ENCODE results near the gene OPN5. TPM values are rescaled to one million over a fixed set of nuclear protein-coding genes. Genes with fewer than 3 reads are reported as not detected.

Gene OPN5
- total RNA-seq (0.16 TPM), polyA plus RNA-seq (ENCODE audit: insufficient read depth, low read depth, low replicate concordance) (not detected)
- long read RNA-seq, donor 1, result 0 reads
- long read RNA-seq, donor 2, result 0 reads
- long read RNA-seq, donor 3, result 0 reads
- long read RNA-seq, donor 4, result 0 reads
- long read RNA-seq, donor 5, result 0 reads
- long read RNA-seq, donor 6, result 0 reads
- long read RNA-seq, donor 7, result 0 reads
- long read RNA-seq, donor 8, result 0 reads
- long read RNA-seq, donor 9, result 0 reads
- long read RNA-seq, donor 10, result 0 reads

- TF ChIP-seq CTCF (IDR thresholded peaks at IDR 0.05; ENCODE audit: borderline replicate concordance, extremely low read depth, insufficient read depth), result no peak
- Histone ChIP-seq H3K4me1 (ENCODE audit: control insufficient read depth in 2 of 3, insufficient read depth in 2 of 3, low read depth in 1 of 3, low read length in 3 of 3) (peaks cover 0 to 2% (median 0%) of the 10 kb centered on the region in 3 donors), H3K9ac (ENCODE audit: low read length in 3 of 3) (no peak within 1 kb of the TSS), H3K27ac (ENCODE audit: low read depth in 2 of 2, low read length in 2 of 2) (no peak within 1 kb of the TSS), H3K36me3 (ENCODE audit: control insufficient read depth in 2 of 3, insufficient read depth in 3 of 3, low read length in 3 of 3) (no peaks in the 10 kb centered on the region), H3K9me3 (ENCODE audit: control insufficient read depth in 2 of 3, insufficient read depth in 1 of 3, low read length in 3 of 3) (no peaks in the 10 kb centered on the region), H3K4me3 (ENCODE audit: low read length in 3 of 3) (no peak within 1 kb of the TSS), H3K27me3 (ENCODE audit: control insufficient read depth, insufficient read depth, low read length) (no peaks in the 10 kb centered on the region)
- intact Hi-C loops (cut with DNase I), result no loop called here
- FAIRE-seq (no peak), DNase-seq (no peak)
These were observed at the start of gene OPN5 for GRCh38 chr6:47781732-47782131. TSS of gene OPN5 (plus strand) at chr6:47782032. CDS start at chr6:47782067, 35 bp downstream.

GRCh38 chr6:47733879-47734558 is 47.8 kb upstream of the OPN5 start:
- TF ChIP-seq CTCF (IDR thresholded peaks at IDR 0.05; ENCODE audit: borderline replicate concordance, extremely low read depth, insufficient read depth), result peak; percentile 55
- H3K27me3 ChIP-seq (ENCODE audit: control insufficient read depth, insufficient read depth, low read length), result no peaks in the 10 kb centered on the region
- no peaks in the 10 kb centered on the region for H3K9me3 ChIP-seq (ENCODE audit: control insufficient read depth in 2 of 3, insufficient read depth in 1 of 3, low read length in 3 of 3)
- DNase-seq (peak in 2 of 5 donors; percentile 9 to 34), FAIRE-seq (peak; percentile 50)
- intact Hi-C loops (cut with DNase I), result no loop called here
- H3K9ac ChIP-seq (ENCODE audit: low read length in 3 of 3), result no peak overlapping the region
- no peak overlapping the region for H3K4me3 ChIP-seq (ENCODE audit: low read length in 3 of 3)
- no peak overlapping the region for H3K27ac ChIP-seq (ENCODE audit: low read depth in 2 of 2, low read length in 2 of 2)
- H3K4me1 ChIP-seq (ENCODE audit: control insufficient read depth in 2 of 3, insufficient read depth in 2 of 3, low read depth in 1 of 3, low read length in 3 of 3), result no peaks in the 10 kb centered on the region
- H3K36me3 ChIP-seq (ENCODE audit: control insufficient read depth in 2 of 3, insufficient read depth in 3 of 3, low read length in 3 of 3), result no peaks in the 10 kb centered on the region

GRCh38 chr6:47734831-47735481 is 46.9 kb upstream of the OPN5 start:
- no peak for TF ChIP-seq CTCF (IDR thresholded peaks at IDR 0.05; ENCODE audit: borderline replicate concordance, extremely low read depth, insufficient read depth)
- no peaks in the 10 kb centered on the region for H3K4me1 ChIP-seq (ENCODE audit: control insufficient read depth in 2 of 3, insufficient read depth in 2 of 3, low read depth in 1 of 3, low read length in 3 of 3)
- H3K36me3 ChIP-seq (ENCODE audit: control insufficient read depth in 2 of 3, insufficient read depth in 3 of 3, low read length in 3 of 3), result no peaks in the 10 kb centered on the region
- FAIRE-seq (no peak), DNase-seq (no peak)
- no peaks in the 10 kb centered on the region for H3K27me3 ChIP-seq (ENCODE audit: control insufficient read depth, insufficient read depth, low read length)
- intact Hi-C loops (cut with DNase I), result no loop called here
- H3K9ac ChIP-seq (ENCODE audit: low read length in 3 of 3), result no peak overlapping the region
- H3K9me3 ChIP-seq (ENCODE audit: control insufficient read depth in 2 of 3, insufficient read depth in 1 of 3, low read length in 3 of 3), result no peaks in the 10 kb centered on the region
- no peak overlapping the region for H3K4me3 ChIP-seq (ENCODE audit: low read length in 3 of 3)
- no peak overlapping the region for H3K27ac ChIP-seq (ENCODE audit: low read depth in 2 of 2, low read length in 2 of 2)
